GM19023 (cell line): ENCODE data around the gene USP9Y.
"Not testable (repeated sequence)": the region's sequence is repeated elsewhere in the genome, so short reads cannot be mapped to it uniquely, and the experiment has no call there.

Source experiments
- ATAC-seq: cut with Tn5 transposase; IDR thresholded peaks from one replicate; pipeline ENCODE4 v1.9.1; 2021; ENCODE audit warnings: mild to moderate bottlenecking, moderate library complexity; ENCODE audit not compliant: unreplicated experiment

Gene USP9Y

GRCh38 chrY:12701181-12701695 is at the start of gene USP9Y:
Gene USP9Y (plus strand): TSS chrY:12701231. CDS start chrY:12709448, 8,217 bp downstream.
- no peak for ATAC-seq

- ATAC-seq, result no peak
These were observed 49.4 kb upstream of the USP9Y start for GRCh38 chrY:12651621-12652036.

GRCh38 chrY:12661745-12662681 is 39.0 kb upstream of the USP9Y start:
- no peak for ATAC-seq

- no peak for ATAC-seq
These were observed 38.1 kb upstream of the USP9Y start for GRCh38 chrY:12662745-12663591.

GRCh38 chrY:12663845-12664244 is 37.2 kb upstream of the USP9Y start:
- not testable (repeated sequence) for ATAC-seq

GRCh38 chrY:12678111-12678510 is 22.9 kb upstream of the USP9Y start:
- ATAC-seq, result no peak

GRCh38 chrY:12681535-12681934 is 19.5 kb upstream of the USP9Y start:
- ATAC-seq, result no peak

GRCh38 chrY:12688337-12688736 is 12.7 kb upstream of the USP9Y start:
- ATAC-seq, result no peak

GRCh38 chrY:12700087-12700486 is 944 bp upstream of the USP9Y start:
- ATAC-seq, result no peak

GRCh38 chrY:12702174-12702573 is 1.1 kb downstream of the USP9Y start:
- ATAC-seq, result no peak

GRCh38 chrY:12710460-12710859 is 9.4 kb downstream of the USP9Y start:
- ATAC-seq, result no peak

GRCh38 chrY:12715376-12715775 is 14.3 kb downstream of the USP9Y start:
- ATAC-seq, result no peak

GRCh38 chrY:12729746-12730145 is 28.7 kb downstream of the USP9Y start:
- no peak for ATAC-seq

- no peak for ATAC-seq
These were observed 32.6 kb downstream of the USP9Y start for GRCh38 chrY:12733625-12734024.

GRCh38 chrY:12734051-12734450 is 33.0 kb downstream of the USP9Y start:
- ATAC-seq, result no peak

- ATAC-seq, result no peak
These were observed 40.4 kb downstream of the USP9Y start for GRCh38 chrY:12741414-12741813.

- ATAC-seq, result no peak
These were observed 41.7 kb downstream of the USP9Y start for GRCh38 chrY:12742725-12743124.

GRCh38 chrY:12744091-12744490 is 43.1 kb downstream of the USP9Y start:
- no peak for ATAC-seq

- no peak for ATAC-seq
These were observed 48.3 kb downstream of the USP9Y start for GRCh38 chrY:12749293-12749692.

- ATAC-seq, result no peak
These were observed 51.8 kb downstream of the USP9Y start for GRCh38 chrY:12752856-12753255.

GRCh38 chrY:12756021-12756420 is 55.0 kb downstream of the USP9Y start:
- no peak for ATAC-seq
